CD4-positive, alpha-beta memory T cell (primary cell): ENCODE results near the gene SLC11A2. TPM values are rescaled to one million over a fixed set of nuclear protein-coding genes. Genes with fewer than 3 reads are reported as not detected.
"Not testable (repeated sequence)": the region's sequence is repeated elsewhere in the genome, so short reads cannot be mapped to it uniquely, and the experiment has no call there.

Source experiments
- CTCF ChIA-PET: fragments of 350-600 bp; sonication (Branson Sonifier 250); formaldehyde crosslinking; loops from one replicate; lab custom pipeline; 2021; ENCODE audit warnings: inconsistent platforms; ENCODE audit not compliant: partially characterized antibody; lab: Charles Lee
- POLR2A ChIA-PET: fragments of 350-600 bp; sonication (Branson Sonifier 250); formaldehyde crosslinking; loops from one replicate; lab custom pipeline; 2021; ENCODE audit not compliant: partially characterized antibody; lab: Charles Lee
- DNase-seq, 5 donors: peaks; one replicate each; pipeline versions ENCODE4 v3.0.0 to v3.0.0-alpha.2; 2020 to 2022; ENCODE audit warnings: mixed read lengths in 1 of 5
- H3K27ac ChIP-seq: one replicate; pipeline ENCODE4 v1.7.0; 2013; ENCODE audit warnings: low read depth, low read length
- H3K27me3 ChIP-seq: 2 replicates; pipeline ENCODE4 v1.7.0; 2013; ENCODE audit warnings: mild to moderate bottlenecking, low read length, moderate library complexity; ENCODE audit not compliant: insufficient read depth
- H3K36me3 ChIP-seq: 2 replicates; pipeline ENCODE4 v1.7.0; 2013; ENCODE audit warnings: mild to moderate bottlenecking, low read length, moderate library complexity; ENCODE audit not compliant: insufficient read depth
- H3K4me1 ChIP-seq: 2 replicates; pipeline ENCODE4 v1.7.0; 2013; ENCODE audit warnings: mild to moderate bottlenecking, low read length, moderate library complexity; ENCODE audit not compliant: insufficient read depth
- H3K4me3 ChIP-seq, 2 donors: one replicate each; pipeline ENCODE4 v1.7.0; 2013; ENCODE audit warnings: low read length in 2 of 2, mild to moderate bottlenecking in 1 of 2
- H3K9me3 ChIP-seq, 2 donors: one replicate each; pipeline ENCODE4 v1.7.0; 2013; ENCODE audit warnings: low read length in 2 of 2, control low read depth in 1 of 2; ENCODE audit not compliant: control insufficient read depth in 1 of 2
- H3K27ac Mint-ChIP-seq, 7 donors: one replicate each; pipeline ENCODE4 v1.8.0; 2020 to 2021; ENCODE audit warnings: mixed read lengths in 7 of 7, mild to moderate bottlenecking in 6 of 7, inconsistent platforms in 3 of 7, moderate library complexity in 3 of 7
- H3K27me3 Mint-ChIP-seq, 2 donors: one replicate each; pipeline ENCODE4 v1.8.0; 2020 to 2021; ENCODE audit warnings: mixed read lengths in 2 of 2
- H3K36me3 Mint-ChIP-seq, 2 donors: one replicate each; pipeline ENCODE4 v1.8.0; 2020 to 2021; ENCODE audit warnings: mixed read lengths in 2 of 2, inconsistent platforms in 1 of 2, mild to moderate bottlenecking in 1 of 2
- H3K4me1 Mint-ChIP-seq, 4 donors: one replicate each; pipeline ENCODE4 v1.8.0; 2020 to 2021; ENCODE audit warnings: mixed read lengths in 4 of 4, mild to moderate bottlenecking in 1 of 4
- H3K4me3 Mint-ChIP-seq, 8 donors: one replicate each; pipeline ENCODE4 v1.8.0; 2020 to 2021; ENCODE audit warnings: mixed read lengths in 8 of 8, mild to moderate bottlenecking in 7 of 8, moderate library complexity in 6 of 8, inconsistent platforms in 3 of 8
- H3K9me3 Mint-ChIP-seq, 8 donors: one replicate each; pipeline ENCODE4 v1.8.0; 2020 to 2021; ENCODE audit warnings: mixed read lengths in 8 of 8, mild to moderate bottlenecking in 5 of 8, inconsistent platforms in 3 of 8, moderate library complexity in 1 of 8
- intact Hi-C: fragments of 100-400 bp; cut with micrococcal nuclease; formaldehyde crosslinking; loops from one replicate; pipeline ENCODE4 v1.15.1; 2023
- polyA plus RNA-seq, 2 donors: library from polyadenylated mRNA; unstranded; fragments of 300-500 nt; fragmentation: Illumina TruSeq; gene quantifications; one replicate each; pipeline ENCODE4 v1.2.3, GENCODE V29; 2021
- total RNA-seq, 2 experiments: library from RNA; stranded (reverse); gene quantifications; one replicate each; pipeline ENCODE4 v1.2.3, GENCODE V29; 2021

The SLC11A2 gene
- total and polyA plus RNA-seq, 4 experiments from 2014 or later = 7.4 to 62.7 (median 37.0) TPM

DNA sequence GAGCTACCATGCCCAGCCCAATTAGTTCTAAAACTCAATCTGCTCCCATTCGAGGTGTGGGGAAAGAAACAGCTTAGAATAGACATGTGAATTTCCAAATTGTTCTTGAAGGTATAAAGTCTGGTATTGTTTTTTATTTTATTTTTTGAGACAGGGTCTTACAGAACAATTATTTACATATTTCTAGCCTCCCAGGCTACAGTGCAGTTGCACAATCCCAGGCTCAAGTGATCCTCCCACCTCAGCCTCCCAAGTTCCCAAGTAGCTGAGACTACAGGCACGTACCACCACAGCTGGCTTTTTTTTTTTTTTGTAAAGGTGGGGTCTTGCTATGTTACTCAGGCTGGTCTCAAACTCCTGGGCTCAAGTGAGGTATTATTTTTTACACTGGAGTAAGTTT is 6.3 kb downstream of the SLC11A2 start:
- Histone ChIP-seq H3K27ac (no peak overlapping the region), H3K4me1 (peaks cover 41% of the 10 kb centered on the region), H3K27me3 (no peaks in the 10 kb centered on the region), H3K36me3 (no peaks in the 10 kb centered on the region), H3K4me3 (no peak overlapping the region), H3K9me3 (no peaks in the 10 kb centered on the region)
- DNase-seq = no peak
- Mint-ChIP-seq H3K4me3 (no peak overlapping the region), H3K4me1 (peaks cover 31 to 57% (median 43%) of the 10 kb centered on the region in 4 donors), H3K36me3 (no peaks in the 10 kb centered on the region), H3K27ac (peak overlapping the region in 2 of 7 donors; percentile 42 to 74), H3K9me3 (peaks cover 0 to 2% (median 0%) of the 10 kb centered on the region in 8 donors), H3K27me3 (no peaks in the 10 kb centered on the region)
- ChIA-PET POLR2A (interaction anchor here (0.6 to 1.2 kb wide), 3 partner anchors 8 to 64 kb away, joined by 3 read pairs; no protein-coding TSS in a partner anchor), CTCF (interaction anchor here (1.0 kb wide), 1 partner anchor 8 kb away, joined by 4 read pairs; no protein-coding TSS in a partner anchor)
- intact Hi-C loops = no loop called here

DNA sequence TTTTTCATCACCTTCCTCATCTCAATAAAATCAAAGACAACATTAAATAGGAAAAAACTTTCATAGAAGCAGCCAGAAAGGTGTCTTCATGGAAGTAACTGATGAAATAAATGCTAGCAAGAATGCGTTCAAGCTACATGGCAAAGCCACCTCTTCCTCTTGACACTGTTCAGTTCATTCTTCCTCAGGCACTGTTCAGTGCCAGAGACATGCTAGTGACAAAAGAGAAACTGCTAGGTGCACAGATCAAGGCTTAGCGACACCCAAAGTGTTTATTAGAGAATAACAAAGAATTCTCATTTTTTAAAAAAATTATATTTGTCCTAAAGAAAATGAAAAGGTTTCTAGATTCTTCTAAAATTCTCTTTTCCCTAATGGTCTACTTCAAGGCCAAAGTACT is 7.2 kb downstream of the SLC11A2 start:
- no peaks in the 10 kb centered on the region for H3K27me3 ChIP-seq
- Mint-ChIP-seq H3K27ac (peak overlapping the region in 1 of 7 donors; percentile 11), H3K9me3 (peaks cover 0 to 2% (median 0%) of the 10 kb centered on the region in 8 donors), H3K4me1 (peaks cover 23 to 47% (median 34%) of the 10 kb centered on the region in 4 donors), H3K36me3 (no peaks in the 10 kb centered on the region), H3K27me3 (no peaks in the 10 kb centered on the region), H3K4me3 (no peak overlapping the region)
- no peaks in the 10 kb centered on the region for H3K36me3 ChIP-seq
- H3K27ac ChIP-seq = no peak overlapping the region
- H3K4me3 ChIP-seq = no peak overlapping the region
- no peak for DNase-seq
- intact Hi-C loops = no loop called here
- CTCF ChIA-PET = interaction anchor here (0.8 to 4.3 kb wide), 3 partner anchors 8 to 254 kb away, joined by 3 to 18 read pairs (median 3); partner anchors contain the start of gene SLC11A2
- H3K4me1 ChIP-seq = peaks cover 38% of the 10 kb centered on the region
- H3K9me3 ChIP-seq = no peaks in the 10 kb centered on the region
- POLR2A ChIA-PET = no interaction called here

DNA sequence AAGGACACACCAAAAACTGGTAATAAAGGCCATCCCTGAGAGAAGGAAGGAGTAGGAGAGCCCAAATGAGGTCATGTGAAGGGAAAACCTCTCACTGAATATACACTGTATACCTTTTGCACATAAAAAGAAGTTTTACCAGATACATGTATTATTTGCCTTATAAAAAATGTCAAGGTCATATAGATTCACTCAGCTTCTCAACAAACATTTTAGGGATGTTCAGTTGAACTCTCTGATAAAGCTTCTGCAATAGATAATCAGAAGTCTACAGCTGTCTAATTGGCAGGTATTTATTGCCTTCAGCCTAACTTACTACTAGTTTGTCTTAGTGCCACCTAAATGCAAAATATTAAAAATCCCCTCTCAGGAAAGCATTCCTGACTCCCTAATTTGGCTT is 8.7 kb downstream of the SLC11A2 start:
- POLR2A ChIA-PET = interaction anchor here (0.9 kb wide), 1 partner anchor 9 kb away, joined by 3 read pairs; the partner anchor contains the start of gene SLC11A2
- Mint-ChIP-seq H3K4me1 (peaks cover 25 to 46% (median 35%) of the 10 kb centered on the region in 4 donors), H3K9me3 (no peaks in the 10 kb centered on the region), H3K36me3 (peaks cover 0 to 2% of the 10 kb centered on the region in 2 donors), H3K27me3 (no peaks in the 10 kb centered on the region), H3K27ac (no peak overlapping the region), H3K4me3 (no peak overlapping the region)
- intact Hi-C loops = no loop called here
- CTCF ChIA-PET = interaction anchor here (4.3 kb wide), 1 partner anchor 9 kb away, joined by 18 read pairs; the partner anchor contains the start of gene SLC11A2
- H3K9me3 ChIP-seq = no peaks in the 10 kb centered on the region
- no peaks in the 10 kb centered on the region for H3K36me3 ChIP-seq
- H3K4me3 ChIP-seq = no peak overlapping the region
- DNase-seq = no peak
- peaks cover 36% of the 10 kb centered on the region for H3K4me1 ChIP-seq
- H3K27ac ChIP-seq = no peak overlapping the region
- H3K27me3 ChIP-seq = no peaks in the 10 kb centered on the region

DNA sequence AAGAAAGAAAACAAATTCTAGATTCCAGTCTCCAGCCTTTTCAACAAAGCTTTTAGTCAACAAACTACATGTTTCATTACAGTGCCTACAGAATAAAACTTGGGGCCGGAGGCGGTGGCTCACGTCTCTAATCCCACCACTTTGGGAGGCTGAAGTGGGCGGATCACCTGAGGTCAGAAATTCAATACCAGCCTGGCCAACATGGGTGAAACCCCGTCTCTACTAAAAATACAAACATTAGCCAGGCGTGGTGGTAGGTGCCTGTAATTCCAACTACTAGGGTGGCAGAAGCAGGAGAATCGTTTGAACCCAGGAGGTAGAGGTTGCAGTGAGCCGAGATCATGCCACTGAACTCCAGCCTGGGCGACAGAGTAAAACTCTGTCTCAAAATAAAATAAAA is 11.7 kb downstream of the SLC11A2 start:
- H3K27me3 ChIP-seq, H3K4me3 Mint-ChIP-seq, DNase-seq, H3K9me3 Mint-ChIP-seq, H3K36me3 ChIP-seq, intact Hi-C loops, H3K36me3 Mint-ChIP-seq, CTCF ChIA-PET, H3K27me3 Mint-ChIP-seq, H3K4me3 ChIP-seq, POLR2A ChIA-PET, H3K27ac Mint-ChIP-seq, H3K27ac ChIP-seq, H3K9me3 ChIP-seq: not testable (repeated sequence)
- H3K4me1 ChIP-seq = peaks cover 16% of the 10 kb centered on the region
- peaks cover 18 to 31% (median 24%) of the 10 kb centered on the region in 4 donors for H3K4me1 Mint-ChIP-seq

DNA sequence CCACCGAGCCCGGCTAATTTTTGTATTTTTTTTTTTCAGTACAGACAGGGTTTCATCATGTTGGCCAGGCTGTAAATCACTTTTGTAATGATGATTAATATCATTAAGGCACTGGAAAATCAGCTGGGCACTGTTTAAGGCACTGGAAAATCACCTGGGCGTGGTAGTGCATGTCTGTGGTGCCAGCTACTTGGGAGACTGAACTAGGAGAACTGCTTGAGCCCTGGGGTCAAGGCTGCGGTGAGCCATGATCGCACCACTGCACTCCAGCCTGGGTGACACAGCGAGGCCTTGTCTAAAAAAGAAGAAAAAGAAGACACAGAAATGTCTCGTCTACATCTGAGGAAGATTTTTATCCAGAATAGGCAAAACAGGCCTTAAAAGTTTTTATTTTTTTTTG is 12.7 kb downstream of the SLC11A2 start:
- Mint-ChIP-seq H3K9me3 (no peaks in the 10 kb centered on the region), H3K27me3 (no peaks in the 10 kb centered on the region), H3K27ac (peak overlapping the region in 1 of 7 donors; percentile 25), H3K36me3 (peaks cover 0 to 5% of the 10 kb centered on the region in 2 donors), H3K4me1 (peaks cover 19 to 40% (median 31%) of the 10 kb centered on the region in 4 donors), H3K4me3 (peak overlapping the region in 1 of 8 donors; percentile 15)
- Histone ChIP-seq H3K27ac (no peak overlapping the region), H3K4me3 (no peak overlapping the region), H3K27me3 (no peaks in the 10 kb centered on the region), H3K9me3 (no peaks in the 10 kb centered on the region), H3K4me1 (peaks cover 27% of the 10 kb centered on the region), H3K36me3 (peaks cover under 1% of the 10 kb centered on the region)
- intact Hi-C loops = no loop called here
- ChIA-PET POLR2A (interaction anchor here (1.3 kb wide), 1 partner anchor 8 kb away, joined by 3 read pairs; no protein-coding TSS in a partner anchor), CTCF (no interaction called here)
- no peak for DNase-seq

DNA sequence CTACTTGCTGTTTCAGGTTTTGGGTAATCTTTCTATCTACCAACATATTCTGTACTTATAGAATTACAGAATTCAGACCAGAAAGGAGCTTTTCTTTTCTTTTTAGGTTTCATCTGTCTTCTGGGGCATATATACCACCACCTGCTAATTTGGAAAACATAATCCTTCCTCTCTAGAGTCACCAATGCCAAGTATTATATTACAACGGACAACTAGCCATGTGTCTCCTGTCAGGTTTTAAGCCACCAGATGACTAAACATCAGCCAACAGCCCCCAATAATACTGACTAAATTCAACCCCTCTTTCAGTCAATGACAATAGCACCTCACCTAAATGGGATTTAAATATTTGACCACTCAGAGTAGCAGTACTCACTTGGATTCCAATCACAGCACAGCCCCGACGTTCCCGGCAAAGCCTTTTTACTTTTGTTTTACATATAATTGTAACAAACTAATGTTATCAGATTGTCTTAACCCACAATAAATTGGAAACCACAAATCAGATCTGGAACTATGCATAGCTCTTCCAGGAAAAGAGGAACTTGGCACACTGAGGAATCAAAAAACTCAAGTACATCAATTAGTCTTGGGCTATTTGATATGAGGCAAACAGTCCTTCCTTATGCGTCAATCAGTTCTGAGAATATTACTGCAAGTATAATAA is 13.5 kb downstream of the SLC11A2 start:
- Mint-ChIP-seq H3K27me3 (no peaks in the 10 kb centered on the region), H3K4me1 (peaks cover 19 to 40% (median 30%) of the 10 kb centered on the region in 4 donors), H3K36me3 (peaks cover 0 to 7% of the 10 kb centered on the region in 2 donors), H3K9me3 (no peaks in the 10 kb centered on the region), H3K4me3 (peak overlapping the region in 4 of 8 donors; percentile 15 to 55 (median 25)), H3K27ac (peak overlapping the region in 6 of 7 donors; percentile 27 to 84 (median 54))
- Histone ChIP-seq H3K36me3 (peaks cover 6% of the 10 kb centered on the region), H3K9me3 (no peaks in the 10 kb centered on the region), H3K4me3 (no peak overlapping the region), H3K27me3 (no peaks in the 10 kb centered on the region), H3K4me1 (peaks cover 27% of the 10 kb centered on the region), H3K27ac (no peak overlapping the region)
- no peak for DNase-seq
- ChIA-PET POLR2A (interaction anchor here (0.9 to 1.3 kb wide), 2 partner anchors 9 to 14 kb away, joined by 3 read pairs; partner anchors contain the start of gene SLC11A2), CTCF (interaction anchor here (1.2 kb wide), 1 partner anchor 247 kb away, joined by 4 read pairs; no protein-coding TSS in a partner anchor)
- intact Hi-C loops = no loop called here

DNA sequence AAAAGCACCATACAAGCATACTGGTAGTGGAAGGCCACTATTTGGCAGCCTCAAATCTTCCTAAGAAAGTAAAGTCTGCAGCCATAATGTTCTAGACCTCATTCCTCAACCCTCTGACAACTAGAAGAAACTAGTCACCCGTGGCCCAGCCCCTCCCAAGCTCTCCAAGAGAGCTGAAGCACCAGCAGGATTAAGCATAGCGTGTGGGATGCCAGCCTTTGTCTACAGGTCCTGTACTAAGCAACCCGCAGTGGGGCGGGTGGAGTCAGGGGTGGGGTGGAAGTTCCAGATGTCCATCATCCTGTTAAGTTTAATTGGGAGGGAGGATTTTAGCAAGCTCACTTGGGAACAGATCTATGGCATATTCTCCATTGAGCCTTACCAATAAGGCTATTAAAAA is 14.2 kb downstream of the SLC11A2 start:
- H3K27ac Mint-ChIP-seq = peak overlapping the region in 5 of 7 donors; percentile 17 to 55 (median 31)
- intact Hi-C loops = no loop called here
- Histone ChIP-seq H3K27me3 (no peaks in the 10 kb centered on the region), H3K4me1 (peaks cover 27% of the 10 kb centered on the region), H3K4me3 (no peak overlapping the region), H3K27ac (no peak overlapping the region), H3K9me3 (no peaks in the 10 kb centered on the region), H3K36me3 (peaks cover 6% of the 10 kb centered on the region)
- POLR2A ChIA-PET = interaction anchor here (0.5 to 0.9 kb wide), 3 partner anchors 8 to 233 kb away, joined by 3 to 4 read pairs (median 3); partner anchors contain the start of gene SLC11A2
- peaks cover 0 to 10% of the 10 kb centered on the region in 2 donors for H3K36me3 Mint-ChIP-seq
- no peak overlapping the region for H3K4me3 Mint-ChIP-seq
- H3K4me1 Mint-ChIP-seq = peaks cover 17 to 36% (median 27%) of the 10 kb centered on the region in 4 donors
- no peak for DNase-seq
- H3K9me3 Mint-ChIP-seq = no peaks in the 10 kb centered on the region
- H3K27me3 Mint-ChIP-seq = no peaks in the 10 kb centered on the region
- CTCF ChIA-PET = interaction anchor here (1.2 kb wide), 1 partner anchor 247 kb away, joined by 4 read pairs; no protein-coding TSS in a partner anchor
